Measurements from ENCODE around the gene HSBP1.
A peak's percentile ranks its signal among the peaks of the same experiment; 100 is the strongest.

Gene HSBP1

GRCh38 chr16:83807710-83808572 lies at the start of gene HSBP1:
Gene HSBP1 (plus strand): TSS chr16:83807978. CDS start chr16:83808077, 99 bp downstream.
- H3K4me3 Mint-ChIP-seq, result peak within 1 kb of the TSS; percentile 95
- H3K9me3 Mint-ChIP-seq, result no peaks in the 10 kb centered on the region
- H3K27me3 Mint-ChIP-seq, result no peaks in the 10 kb centered on the region
- peak within 1 kb of the TSS; percentile 93 for H3K27ac Mint-ChIP-seq (ENCODE audit: low read depth)
- peak; percentile 97 for ATAC-seq (replicated peaks; ENCODE audit: extremely low read depth, poor library complexity, severe bottlenecking)
- peaks cover 30% of the 10 kb centered on the region for H3K36me3 Mint-ChIP-seq (ENCODE audit: insufficient read depth)
- DNase-seq (ENCODE audit: low spot score in 2 of 2), result peak; percentile 86 to 87
- H3K4me1 Mint-ChIP-seq, result peaks cover 13% of the 10 kb centered on the region

DNA sequence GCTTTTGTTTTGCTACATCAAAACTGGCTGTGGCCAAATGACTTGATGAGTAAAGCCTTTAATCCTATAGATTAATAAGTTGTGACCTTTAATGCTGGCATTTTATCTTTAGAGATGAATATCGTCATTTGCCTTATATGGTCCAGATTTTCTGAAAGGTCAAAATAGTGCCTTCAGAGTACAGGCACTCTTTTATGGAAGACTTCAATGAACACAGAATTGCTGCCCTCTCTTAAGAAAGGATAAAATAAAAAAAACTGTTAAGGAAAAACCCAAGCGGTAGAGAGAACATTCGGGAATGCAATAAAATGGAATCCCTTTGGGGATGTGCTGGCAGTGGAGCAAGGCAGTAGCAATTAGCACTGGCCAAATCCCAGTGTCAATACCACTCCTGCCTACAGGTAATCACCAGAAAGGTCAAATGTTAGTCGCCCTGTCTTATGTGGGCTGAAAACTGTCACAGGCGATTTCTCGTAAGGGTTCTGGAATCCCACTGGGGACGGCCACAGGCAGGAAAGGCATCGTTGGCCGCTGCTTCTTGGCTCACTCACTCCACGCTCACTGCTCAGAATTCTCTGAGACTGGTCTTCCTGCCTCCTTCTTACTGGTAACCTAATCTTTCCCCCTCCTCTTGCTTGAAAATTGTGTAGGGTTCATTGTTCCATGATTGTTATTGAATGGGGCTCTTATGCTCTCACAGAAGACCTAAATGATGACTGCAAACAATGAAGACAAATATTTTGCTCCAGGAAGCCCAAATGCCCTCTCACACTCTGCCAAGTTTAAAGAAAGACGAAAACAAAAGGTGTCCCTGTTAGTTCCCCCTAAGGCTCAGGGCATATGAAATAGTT lies 45.4 kb upstream of the HSBP1 start:
- Mint-ChIP-seq H3K36me3 (ENCODE audit: insufficient read depth) (no peaks in the 10 kb centered on the region), H3K27me3 (peaks cover 6% of the 10 kb centered on the region), H3K9me3 (no peaks in the 10 kb centered on the region), H3K4me3 (no peak overlapping the region), H3K4me1 (no peaks in the 10 kb centered on the region), H3K27ac (ENCODE audit: low read depth) (no peak overlapping the region)
- ATAC-seq (replicated peaks; ENCODE audit: extremely low read depth, poor library complexity, severe bottlenecking) (no peak), DNase-seq (ENCODE audit: low spot score in 2 of 2) (no peak)

DNA sequence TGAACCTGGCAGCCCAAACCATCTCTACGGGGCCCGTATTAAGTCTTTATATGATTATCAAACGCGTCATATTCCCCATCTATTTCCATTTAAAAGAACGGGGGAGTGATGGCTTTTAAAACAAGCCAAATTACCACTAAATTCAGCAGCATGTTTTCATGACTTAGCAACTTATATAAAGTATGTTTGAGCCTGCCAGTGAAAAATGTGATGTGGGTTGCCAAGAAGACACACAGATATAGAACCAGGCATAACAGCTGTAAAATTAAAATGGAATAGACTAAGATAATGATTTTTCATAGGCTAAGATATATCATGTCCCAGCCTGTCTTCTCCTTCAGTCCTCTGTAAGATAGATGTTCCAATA lies 44.8 kb upstream of the HSBP1 start:
- Mint-ChIP-seq H3K36me3 (ENCODE audit: insufficient read depth) (no peaks in the 10 kb centered on the region), H3K27ac (ENCODE audit: low read depth) (no peak overlapping the region), H3K9me3 (no peaks in the 10 kb centered on the region), H3K4me1 (no peaks in the 10 kb centered on the region), H3K4me3 (no peak overlapping the region), H3K27me3 (peaks cover 6% of the 10 kb centered on the region)
- DNase-seq (ENCODE audit: low spot score in 2 of 2), result no peak
- ATAC-seq (replicated peaks; ENCODE audit: extremely low read depth, poor library complexity, severe bottlenecking), result no peak

DNA sequence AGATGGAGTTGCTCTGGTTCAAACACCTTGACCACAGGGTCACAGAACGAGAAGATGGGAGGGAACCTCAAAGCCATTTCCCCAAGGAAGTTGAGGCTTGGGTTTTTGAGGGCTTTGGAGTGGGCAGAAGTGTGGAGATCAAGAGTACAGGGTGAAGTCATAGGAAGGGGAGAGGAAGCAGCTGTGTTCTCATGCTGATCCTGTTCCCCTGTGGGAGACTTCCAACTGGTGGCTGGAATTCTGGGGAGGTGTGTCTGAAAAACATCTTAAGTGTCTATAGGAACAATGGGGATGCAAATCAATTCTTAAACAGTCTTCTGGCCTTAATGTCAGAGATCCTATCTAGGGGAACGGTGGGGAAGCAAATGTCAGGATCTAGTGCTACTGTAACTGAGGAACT lies 38.8 kb upstream of the HSBP1 start:
- no peak overlapping the region for H3K27ac Mint-ChIP-seq (ENCODE audit: low read depth)
- no peaks in the 10 kb centered on the region for H3K4me1 Mint-ChIP-seq
- peaks cover 17% of the 10 kb centered on the region for H3K27me3 Mint-ChIP-seq
- no peak overlapping the region for H3K4me3 Mint-ChIP-seq
- no peaks in the 10 kb centered on the region for H3K9me3 Mint-ChIP-seq
- no peak for ATAC-seq (replicated peaks; ENCODE audit: extremely low read depth, poor library complexity, severe bottlenecking)
- H3K36me3 Mint-ChIP-seq (ENCODE audit: insufficient read depth), result no peaks in the 10 kb centered on the region
- DNase-seq (ENCODE audit: low spot score in 2 of 2), result no peak

GRCh38 chr16:83769397-83770008 lies 38.3 kb upstream of the HSBP1 start:
- Mint-ChIP-seq H3K4me1 (no peaks in the 10 kb centered on the region), H3K9me3 (no peaks in the 10 kb centered on the region), H3K36me3 (ENCODE audit: insufficient read depth) (no peaks in the 10 kb centered on the region), H3K4me3 (no peak overlapping the region), H3K27ac (ENCODE audit: low read depth) (no peak overlapping the region), H3K27me3 (peaks cover 17% of the 10 kb centered on the region)
- ATAC-seq (replicated peaks; ENCODE audit: extremely low read depth, poor library complexity, severe bottlenecking) (no peak), DNase-seq (ENCODE audit: low spot score in 2 of 2) (no peak)

GRCh38 chr16:83771306-83771942 lies 36.4 kb upstream of the HSBP1 start:
- H3K36me3 Mint-ChIP-seq (ENCODE audit: insufficient read depth), result no peaks in the 10 kb centered on the region
- H3K4me3 Mint-ChIP-seq, result no peak overlapping the region
- no peaks in the 10 kb centered on the region for H3K9me3 Mint-ChIP-seq
- H3K27ac Mint-ChIP-seq (ENCODE audit: low read depth), result no peak overlapping the region
- DNase-seq (ENCODE audit: low spot score in 2 of 2), result no peak
- H3K4me1 Mint-ChIP-seq, result no peaks in the 10 kb centered on the region
- H3K27me3 Mint-ChIP-seq, result peaks cover 27% of the 10 kb centered on the region
- no peak for ATAC-seq (replicated peaks; ENCODE audit: extremely low read depth, poor library complexity, severe bottlenecking)

DNA sequence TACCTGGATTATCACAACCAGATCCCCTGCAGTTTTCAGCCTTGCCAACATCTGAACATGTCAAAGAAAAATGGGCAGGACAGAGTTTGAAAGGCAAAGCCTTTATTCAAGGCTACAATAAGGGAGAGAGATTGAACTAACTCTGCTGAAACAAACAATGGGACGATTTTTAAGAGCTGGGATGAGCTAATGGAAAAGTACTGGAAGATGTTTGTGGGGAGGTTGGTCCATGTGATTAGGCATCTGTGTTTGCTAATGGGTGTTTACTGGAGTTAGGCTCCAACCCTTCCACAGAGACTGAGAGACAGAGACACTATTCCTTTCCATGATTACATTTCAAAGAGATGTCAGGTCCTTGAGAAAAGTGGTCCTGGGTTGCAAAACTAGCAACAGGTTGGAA lies 35.0 kb upstream of the HSBP1 start:
- Mint-ChIP-seq H3K9me3 (no peaks in the 10 kb centered on the region), H3K27ac (ENCODE audit: low read depth) (no peak overlapping the region), H3K4me3 (no peak overlapping the region), H3K27me3 (peaks cover 27% of the 10 kb centered on the region), H3K4me1 (no peaks in the 10 kb centered on the region), H3K36me3 (ENCODE audit: insufficient read depth) (no peaks in the 10 kb centered on the region)
- no peak for ATAC-seq (replicated peaks; ENCODE audit: extremely low read depth, poor library complexity, severe bottlenecking)
- no peak for DNase-seq (ENCODE audit: low spot score in 2 of 2)

DNA sequence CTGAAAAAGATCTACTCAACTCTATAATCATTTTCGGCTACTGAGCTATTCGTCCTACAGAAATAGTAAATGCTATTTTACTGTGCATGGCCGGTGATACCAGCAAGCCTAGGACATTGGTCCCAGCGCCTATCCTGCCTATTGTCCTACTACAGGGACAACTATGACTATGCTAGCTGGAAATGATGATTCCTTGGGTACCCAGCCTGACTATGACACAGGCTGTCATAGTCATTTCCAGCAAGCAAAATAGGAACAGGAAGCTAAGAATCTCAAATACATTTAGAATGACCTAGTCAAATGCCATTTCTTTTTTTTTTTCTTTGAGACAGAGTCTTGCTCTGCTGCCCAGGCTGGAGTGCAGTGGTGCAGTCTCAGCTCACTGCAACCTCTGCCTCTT lies 33.7 kb upstream of the HSBP1 start:
- no peak for DNase-seq (ENCODE audit: low spot score in 2 of 2)
- Mint-ChIP-seq H3K36me3 (ENCODE audit: insufficient read depth) (no peaks in the 10 kb centered on the region), H3K4me3 (no peak overlapping the region), H3K4me1 (no peaks in the 10 kb centered on the region), H3K27ac (ENCODE audit: low read depth) (no peak overlapping the region), H3K27me3 (peaks cover 29% of the 10 kb centered on the region), H3K9me3 (no peaks in the 10 kb centered on the region)
- ATAC-seq (replicated peaks; ENCODE audit: extremely low read depth, poor library complexity, severe bottlenecking), result no peak

DNA sequence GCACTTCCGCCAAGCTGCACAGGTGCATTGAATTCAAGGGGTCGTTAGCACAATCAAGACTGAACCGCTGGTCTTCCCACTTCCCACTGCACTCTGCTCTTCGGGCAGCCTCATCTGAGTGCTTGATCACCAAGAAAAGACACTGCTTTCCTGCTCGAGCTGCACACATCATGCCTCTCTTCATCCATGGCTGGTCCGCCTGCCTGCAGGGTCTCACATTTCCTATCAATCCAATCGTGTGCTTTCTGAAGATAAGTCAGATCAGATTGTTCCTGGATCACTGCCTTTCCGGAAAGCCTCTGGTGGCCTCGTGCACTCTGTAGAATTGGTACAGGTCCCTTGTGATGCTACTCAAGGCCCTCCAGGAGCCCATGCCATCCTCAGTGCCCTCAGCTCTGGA lies 30.8 kb upstream of the HSBP1 start:
- ATAC-seq (replicated peaks; ENCODE audit: extremely low read depth, poor library complexity, severe bottlenecking) (no peak), DNase-seq (ENCODE audit: low spot score in 2 of 2) (no peak)
- no peak overlapping the region for H3K4me3 Mint-ChIP-seq
- no peak overlapping the region for H3K27ac Mint-ChIP-seq (ENCODE audit: low read depth)
- no peaks in the 10 kb centered on the region for H3K9me3 Mint-ChIP-seq
- no peaks in the 10 kb centered on the region for H3K4me1 Mint-ChIP-seq
- H3K36me3 Mint-ChIP-seq (ENCODE audit: insufficient read depth), result no peaks in the 10 kb centered on the region
- H3K27me3 Mint-ChIP-seq, result peaks cover 42% of the 10 kb centered on the region

DNA sequence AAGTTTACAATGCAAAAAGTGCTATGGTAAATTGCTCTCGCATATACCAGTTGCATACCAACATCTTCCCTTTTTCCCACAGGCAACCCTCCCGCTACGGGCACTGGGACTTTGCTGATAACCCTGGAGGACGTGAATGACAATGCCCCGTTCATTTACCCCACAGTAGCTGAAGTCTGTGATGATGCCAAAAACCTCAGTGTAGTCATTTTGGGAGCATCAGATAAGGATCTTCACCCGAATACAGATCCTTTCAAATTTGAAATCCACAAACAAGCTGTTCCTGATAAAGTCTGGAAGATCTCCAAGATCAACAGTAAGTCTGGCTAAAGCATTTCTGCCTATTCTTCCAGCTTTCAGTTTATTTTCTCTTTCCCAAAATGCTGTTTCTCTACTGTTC lies 27.9 kb upstream of the HSBP1 start:
- DNase-seq (ENCODE audit: low spot score in 2 of 2) (no peak), ATAC-seq (replicated peaks; ENCODE audit: extremely low read depth, poor library complexity, severe bottlenecking) (no peak)
- Mint-ChIP-seq H3K36me3 (ENCODE audit: insufficient read depth) (no peaks in the 10 kb centered on the region), H3K27me3 (peaks cover 55% of the 10 kb centered on the region), H3K9me3 (no peaks in the 10 kb centered on the region), H3K4me1 (no peaks in the 10 kb centered on the region), H3K27ac (ENCODE audit: low read depth) (no peak overlapping the region), H3K4me3 (no peak overlapping the region)

- Mint-ChIP-seq H3K27ac (ENCODE audit: low read depth) (no peak overlapping the region), H3K27me3 (peaks cover 46% of the 10 kb centered on the region), H3K4me1 (no peaks in the 10 kb centered on the region)
These were observed 22.3 kb upstream of the HSBP1 start for GRCh38 chr16:83785455-83785854.

GRCh38 chr16:83789642-83790401 lies 18.0 kb upstream of the HSBP1 start:
- Mint-ChIP-seq H3K4me1 (peaks cover 9% of the 10 kb centered on the region), H3K4me3 (no peak overlapping the region), H3K27ac (ENCODE audit: low read depth) (no peak overlapping the region), H3K36me3 (ENCODE audit: insufficient read depth) (no peaks in the 10 kb centered on the region), H3K27me3 (peaks cover 45% of the 10 kb centered on the region), H3K9me3 (no peaks in the 10 kb centered on the region)
- no peak for DNase-seq (ENCODE audit: low spot score in 2 of 2)
- ATAC-seq (replicated peaks; ENCODE audit: extremely low read depth, poor library complexity, severe bottlenecking), result no peak

More at GRCh38 chr16:83785455-83785854, 22.3 kb upstream of the HSBP1 start:
- DNase-seq (ENCODE audit: low spot score in 2 of 2) (no peak), ATAC-seq (replicated peaks; ENCODE audit: extremely low read depth, poor library complexity, severe bottlenecking) (no peak)
- Mint-ChIP-seq H3K36me3 (ENCODE audit: insufficient read depth) (no peaks in the 10 kb centered on the region), H3K9me3 (no peaks in the 10 kb centered on the region), H3K4me3 (no peak overlapping the region)

All from central memory CD8-positive, alpha-beta T cell (primary cell).